Karpas-422 (cell line): ENCODE results near the gene UQCRC1. TPM values are rescaled to one million over a fixed set of nuclear protein-coding genes. Genes with fewer than 3 reads are reported as not detected.

Source experiments
- DNase-seq: peaks from one replicate; pipeline ENCODE4 v3.0.0-alpha.2; 2015
- H2AFZ ChIP-seq: fragments of 200-600 bp; sonication (generic); 2 replicates; pipeline ENCODE4 v1.6.1; 2014; ENCODE audit warnings: antibody characterized with exemption, low read length, mixed read lengths
- H3K27ac ChIP-seq: fragments of 200-600 bp; sonication (generic); 2 replicates; pipeline ENCODE4 v1.5.1; 2014; ENCODE audit warnings: mild to moderate bottlenecking, low read length, moderate library complexity
- H3K27me3 ChIP-seq: fragments of 200-600 bp; sonication (generic); 2 replicates; pipeline ENCODE4 v1.6.1; 2014; ENCODE audit warnings: low read length, mixed read lengths
- H3K36me3 ChIP-seq: fragments of 200-600 bp; sonication (generic); 2 replicates; pipeline ENCODE4 v1.6.1; 2014; ENCODE audit warnings: low read length, mixed read lengths; ENCODE audit not compliant: insufficient read depth
- H3K4me1 ChIP-seq: fragments of 200-600 bp; sonication (generic); 2 replicates; pipeline ENCODE4 v1.6.1; 2014; ENCODE audit warnings: mild to moderate bottlenecking, low read length, mixed read lengths
- H3K4me2 ChIP-seq: fragments of 200-600 bp; sonication (generic); 2 replicates; pipeline ENCODE4 v1.6.1; 2014; ENCODE audit warnings: low read length, low read depth, mild to moderate bottlenecking; ENCODE audit not compliant: poor library complexity, severe bottlenecking
- H3K4me3 ChIP-seq: fragments of 200-600 bp; sonication (generic); 2 replicates; pipeline ENCODE4 v1.5.1; 2014; ENCODE audit warnings: mild to moderate bottlenecking, antibody characterized with exemption, low read length, mixed read lengths
- H3K79me2 ChIP-seq: fragments of 200-600 bp; sonication (generic); 2 replicates; pipeline ENCODE4 v1.6.1; 2014; ENCODE audit warnings: mild to moderate bottlenecking, low read length, mixed read lengths
- H3K9ac ChIP-seq: fragments of 200-600 bp; sonication (generic); 2 replicates; pipeline ENCODE4 v1.6.0; 2014; ENCODE audit warnings: low read length
- H3K9me2 ChIP-seq: fragments of 200-600 bp; sonication (generic), shearing (Covaris generic); replicated peaks from 2 replicates; pipeline ENCODE4 v1.6.0; 2014; ENCODE audit warnings: mild to moderate bottlenecking, low read length, moderate library complexity; ENCODE audit not compliant: insufficient read depth
- H3K9me3 ChIP-seq: fragments of 300-700, 200-600 bp; sonication (generic); 2 replicates; pipeline ENCODE4 v1.6.1; 2014; ENCODE audit warnings: low read length, mixed read lengths
- H4K20me1 ChIP-seq: fragments of 200-600 bp; sonication (generic); 2 replicates; pipeline ENCODE4 v1.6.1; 2014; ENCODE audit warnings: mild to moderate bottlenecking, antibody characterized with exemption, low read length, low read depth; ENCODE audit not compliant: insufficient read depth
- total RNA-seq: library from RNA; depleted of rRNA; stranded (reverse); fragments of >200 nt; shearing (Covaris generic); gene quantifications from 2 replicates; pipeline ENCODE4 v1.2.3, GENCODE V29; 2014; ENCODE audit warnings: low replicate concordance

UQCRC1 gene
- total RNA-seq, 1 experiment from 2014 or later = 80.3 TPM

DNA sequence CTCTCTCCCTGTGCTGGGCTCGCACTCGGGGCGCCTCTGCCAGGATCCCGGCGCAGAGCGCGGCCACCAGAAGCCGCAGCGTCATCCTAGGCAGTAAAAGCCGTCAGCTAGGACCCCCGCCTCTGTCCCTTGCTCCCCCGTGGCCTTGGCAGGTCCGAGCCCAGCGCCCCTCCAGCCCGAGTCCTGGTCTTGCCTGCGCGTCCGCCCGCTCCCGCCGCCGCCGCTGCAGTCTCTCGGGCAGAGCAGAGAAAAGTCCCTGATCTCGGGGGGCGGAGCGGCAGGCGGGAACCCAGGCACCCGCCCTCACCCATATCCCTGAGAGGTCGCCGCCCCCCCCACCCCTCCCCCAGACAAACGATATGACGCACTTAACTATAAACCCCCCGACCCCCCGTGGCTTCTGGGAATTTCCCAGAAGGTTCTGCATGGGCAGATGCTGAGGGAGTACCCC, 14.3 kb downstream of the UQCRC1 start, which contains the start of gene COL7A1:
COL7A1 (minus strand) TSS at position 255 of the 451 bp plus-strand sequence; CDS start at position 85, 170 bp downstream.
- DNase-seq = no peak
- H2AFZ ChIP-seq = no peak within 1 kb of the TSS

DNA sequence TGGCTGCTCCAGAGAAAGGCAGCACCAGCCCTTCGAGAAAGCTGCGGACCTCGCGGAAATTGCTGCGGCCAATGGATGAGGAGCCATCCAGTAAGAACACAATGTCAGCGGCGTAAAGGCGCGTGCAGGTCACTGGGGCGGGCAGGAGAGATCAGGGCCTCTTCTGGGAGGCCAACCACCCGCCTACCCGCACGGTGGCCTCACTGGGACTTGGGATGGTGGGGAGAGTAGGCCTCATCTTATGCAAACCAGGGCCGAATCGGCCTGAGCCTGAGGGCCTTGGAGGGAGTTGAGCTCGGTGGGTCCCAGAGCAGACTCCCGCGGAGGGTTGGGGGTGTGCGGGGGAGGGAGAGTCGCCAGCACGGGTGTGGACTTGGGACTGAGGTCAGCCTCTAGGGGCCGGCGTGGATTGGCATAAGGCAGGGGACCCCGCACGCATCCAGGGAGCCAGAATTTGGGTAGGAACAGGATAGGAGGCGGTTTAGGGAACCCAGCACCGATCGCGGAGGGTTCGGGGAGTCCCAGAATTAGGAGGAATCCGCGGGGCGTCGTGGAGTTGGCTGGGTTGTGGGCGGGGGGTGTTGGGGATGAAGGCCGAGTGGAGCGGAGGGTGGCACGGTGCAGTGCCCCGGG, 14.9 kb downstream of the UQCRC1 start:
- Histone ChIP-seq H3K4me1 (no peaks in the 10 kb centered on the region), H3K9me2 (no peaks in the 10 kb centered on the region), H2AFZ (no peak overlapping the region), H3K9ac (no peak overlapping the region), H3K36me3 (no peaks in the 10 kb centered on the region), H3K79me2 (no peaks in the 10 kb centered on the region), H3K27me3 (no peaks in the 10 kb centered on the region), H3K27ac (no peak overlapping the region), H4K20me1 (no peaks in the 10 kb centered on the region), H3K4me3 (no peak overlapping the region), H3K9me3 (no peaks in the 10 kb centered on the region), H3K4me2 (no peak overlapping the region)
- DNase-seq = no peak

More for the DNA sequence above, 14.3 kb downstream of the UQCRC1 start, which contains the start of gene COL7A1:
- Histone ChIP-seq H3K36me3 (no peaks in the 10 kb centered on the region), H3K27ac (no peak within 1 kb of the TSS), H3K4me3 (no peak within 1 kb of the TSS), H3K9ac (no peak within 1 kb of the TSS), H3K9me2 (no peaks in the 10 kb centered on the region), H3K4me2 (no peak within 1 kb of the TSS), H3K9me3 (no peaks in the 10 kb centered on the region), H4K20me1 (no peaks in the 10 kb centered on the region), H3K27me3 (no peaks in the 10 kb centered on the region), H3K4me1 (no peaks in the 10 kb centered on the region), H3K79me2 (no peaks in the 10 kb centered on the region)

DNA sequence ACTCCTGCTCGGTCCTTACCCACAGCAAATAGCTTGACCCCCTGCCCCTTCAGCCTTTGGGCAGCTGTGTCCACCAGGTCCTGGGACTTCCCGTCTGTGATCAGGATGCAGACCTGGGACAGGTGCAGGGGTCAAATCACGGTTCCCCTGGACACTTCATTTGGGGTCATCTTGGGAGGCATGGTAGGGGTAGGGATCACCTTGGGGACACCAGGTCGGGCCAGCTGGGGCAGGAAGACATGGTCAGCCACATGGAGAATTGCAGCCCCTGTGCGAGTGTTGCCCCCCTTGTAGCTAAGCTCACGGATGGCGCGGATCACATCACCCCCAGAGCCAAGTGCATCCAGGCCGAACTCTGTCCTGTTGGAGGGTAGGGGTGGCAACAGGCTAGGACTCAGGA, 16.1 kb downstream of the UQCRC1 start:
- no peak overlapping the region for H2AFZ ChIP-seq
- no peak for DNase-seq
- H3K4me2 ChIP-seq = no peak overlapping the region
- H3K79me2 ChIP-seq = no peaks in the 10 kb centered on the region
- no peaks in the 10 kb centered on the region for H3K27me3 ChIP-seq
- H3K9me2 ChIP-seq = no peaks in the 10 kb centered on the region
- no peak overlapping the region for H3K4me3 ChIP-seq
- H3K9ac ChIP-seq = no peak overlapping the region
- H3K4me1 ChIP-seq = no peaks in the 10 kb centered on the region
- no peaks in the 10 kb centered on the region for H4K20me1 ChIP-seq
- H3K27ac ChIP-seq = no peak overlapping the region
- no peaks in the 10 kb centered on the region for H3K9me3 ChIP-seq
- H3K36me3 ChIP-seq = no peaks in the 10 kb centered on the region

DNA sequence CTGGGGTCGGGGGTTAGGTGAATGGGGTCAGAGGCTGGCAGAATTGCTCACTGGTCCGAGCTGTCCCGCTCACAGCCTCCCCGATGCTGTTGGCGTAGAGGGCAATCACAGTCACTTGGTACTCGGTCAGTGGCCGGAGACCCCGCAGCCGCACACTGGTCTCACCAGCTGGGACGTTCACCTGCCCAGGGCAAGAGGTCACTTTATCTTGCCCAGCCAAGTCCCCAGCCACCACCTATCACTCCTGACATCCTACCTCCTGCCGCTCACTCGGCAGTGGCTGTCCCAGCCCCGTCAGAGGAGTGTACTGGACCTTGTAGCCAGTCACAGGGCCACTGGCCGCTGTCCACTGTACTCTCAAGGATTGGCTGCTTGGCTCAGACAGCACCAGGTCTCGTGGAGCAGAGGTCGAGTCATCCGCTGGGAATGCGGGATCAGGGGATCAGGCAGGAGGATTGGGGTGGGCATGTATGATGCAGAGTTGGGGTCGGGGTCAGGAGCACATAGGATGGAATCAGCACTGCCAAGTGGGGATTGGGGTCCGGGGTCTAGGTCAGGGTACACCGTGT, 16.8 kb downstream of the UQCRC1 start:
- no peaks in the 10 kb centered on the region for H3K9me3 ChIP-seq
- no peak overlapping the region for H3K9ac ChIP-seq
- H2AFZ ChIP-seq = no peak overlapping the region

DNA sequence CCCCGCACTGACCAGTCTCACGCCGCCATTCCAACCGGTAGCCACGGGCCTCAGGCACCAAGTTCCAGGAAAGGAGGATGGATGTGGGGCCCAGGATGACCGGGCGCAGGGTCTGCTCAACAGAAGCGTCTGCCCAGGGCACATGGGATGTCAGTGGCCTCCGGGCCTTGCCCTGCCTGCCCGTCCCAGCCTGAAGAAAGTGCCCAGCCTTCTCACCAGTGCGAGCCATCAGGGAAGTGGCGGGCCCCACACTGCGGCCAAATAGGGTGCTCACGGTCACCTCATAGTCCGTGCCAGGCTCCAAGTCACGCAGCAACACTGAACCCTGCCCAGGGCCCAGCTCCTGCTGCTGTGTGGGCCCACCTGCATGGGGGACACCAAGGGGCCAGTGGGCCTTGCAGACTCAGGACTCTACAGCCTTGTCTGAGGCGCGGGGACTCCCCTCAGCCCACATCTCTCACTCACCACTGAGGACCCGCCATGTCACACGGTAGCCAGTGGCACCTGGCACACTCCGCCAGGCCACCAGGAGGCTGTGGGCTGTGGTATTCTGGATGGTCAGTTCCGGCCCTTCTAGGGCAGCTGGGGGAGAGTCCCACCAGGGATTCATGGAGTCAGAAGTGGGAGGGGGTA, 17.4 kb downstream of the UQCRC1 start:
- no peaks in the 10 kb centered on the region for H3K79me2 ChIP-seq
- no peak overlapping the region for H2AFZ ChIP-seq
- no peaks in the 10 kb centered on the region for H3K9me3 ChIP-seq
- no peak overlapping the region for H3K4me2 ChIP-seq
- H3K4me3 ChIP-seq = no peak overlapping the region
- no peak overlapping the region for H3K27ac ChIP-seq
- no peaks in the 10 kb centered on the region for H3K36me3 ChIP-seq
- H3K4me1 ChIP-seq = no peaks in the 10 kb centered on the region
- H3K9me2 ChIP-seq = no peaks in the 10 kb centered on the region
- no peaks in the 10 kb centered on the region for H3K27me3 ChIP-seq
- H3K9ac ChIP-seq = no peak overlapping the region
- H4K20me1 ChIP-seq = no peaks in the 10 kb centered on the region
- DNase-seq = no peak

More for the DNA sequence above, 16.8 kb downstream of the UQCRC1 start:
- H3K27me3 ChIP-seq = no peaks in the 10 kb centered on the region
- H4K20me1 ChIP-seq = no peaks in the 10 kb centered on the region
- H3K4me2 ChIP-seq = no peak overlapping the region
- no peak for DNase-seq
- H3K4me3 ChIP-seq = no peak overlapping the region
- no peaks in the 10 kb centered on the region for H3K9me2 ChIP-seq
- no peaks in the 10 kb centered on the region for H3K79me2 ChIP-seq
- no peaks in the 10 kb centered on the region for H3K4me1 ChIP-seq
- no peak overlapping the region for H3K27ac ChIP-seq
- H3K36me3 ChIP-seq = no peaks in the 10 kb centered on the region

DNA sequence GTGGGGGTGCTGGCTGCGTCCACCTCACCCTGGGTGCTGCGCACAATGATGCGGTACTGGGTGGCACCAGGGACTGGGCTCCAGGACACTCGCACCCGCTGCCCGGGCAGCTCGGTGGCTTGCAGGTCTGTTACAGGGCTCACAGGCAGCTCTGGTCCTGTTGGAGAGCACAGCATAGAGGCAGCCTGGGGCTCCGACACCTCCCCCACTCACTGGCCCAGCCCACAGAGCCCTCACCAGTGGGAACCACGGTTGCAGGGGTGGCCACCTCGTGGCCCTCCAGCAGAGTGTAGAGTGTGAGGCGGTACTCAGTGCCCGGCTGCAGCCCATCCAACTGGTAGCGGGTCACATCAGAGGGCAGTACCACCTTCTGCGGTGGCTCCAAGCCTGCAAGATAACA, 18.0 kb downstream of the UQCRC1 start:
- Histone ChIP-seq H3K36me3 (no peaks in the 10 kb centered on the region), H3K27ac (no peak overlapping the region), H3K4me3 (no peak overlapping the region), H3K9ac (no peak overlapping the region), H3K4me2 (no peak overlapping the region), H3K9me3 (no peaks in the 10 kb centered on the region), H4K20me1 (no peaks in the 10 kb centered on the region), H3K4me1 (no peaks in the 10 kb centered on the region), H3K9me2 (no peaks in the 10 kb centered on the region), H3K79me2 (no peaks in the 10 kb centered on the region), H2AFZ (no peak overlapping the region), H3K27me3 (no peaks in the 10 kb centered on the region)
- DNase-seq = no peak

DNA sequence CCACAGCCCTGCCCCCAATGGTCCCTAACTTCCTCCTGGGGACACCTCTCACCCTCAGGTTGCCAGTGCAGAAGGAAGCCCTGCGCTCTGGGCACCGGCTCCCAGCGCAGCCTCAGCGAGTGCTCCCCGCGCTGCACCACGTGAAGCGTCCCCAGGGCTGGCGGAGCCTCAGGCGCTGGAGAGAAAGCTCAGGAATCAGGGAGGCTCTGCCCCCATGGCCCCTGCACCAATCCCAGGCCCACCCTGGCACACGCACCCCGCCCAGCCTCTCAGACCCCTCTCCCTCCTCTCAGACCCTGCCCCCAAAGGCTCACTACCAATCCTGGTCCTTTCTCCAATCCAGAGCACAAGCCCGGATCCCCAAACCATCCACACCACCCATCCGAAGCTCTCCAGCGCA, 21.2 kb downstream of the UQCRC1 start:
- DNase-seq = no peak
- Histone ChIP-seq H3K36me3 (no peaks in the 10 kb centered on the region), H3K4me2 (no peak overlapping the region), H3K4me3 (no peak overlapping the region), H3K27me3 (no peaks in the 10 kb centered on the region), H3K79me2 (no peaks in the 10 kb centered on the region), H2AFZ (no peak overlapping the region), H3K9ac (no peak overlapping the region), H4K20me1 (no peaks in the 10 kb centered on the region), H3K27ac (no peak overlapping the region), H3K9me3 (no peaks in the 10 kb centered on the region), H3K9me2 (no peaks in the 10 kb centered on the region), H3K4me1 (no peaks in the 10 kb centered on the region)

DNA sequence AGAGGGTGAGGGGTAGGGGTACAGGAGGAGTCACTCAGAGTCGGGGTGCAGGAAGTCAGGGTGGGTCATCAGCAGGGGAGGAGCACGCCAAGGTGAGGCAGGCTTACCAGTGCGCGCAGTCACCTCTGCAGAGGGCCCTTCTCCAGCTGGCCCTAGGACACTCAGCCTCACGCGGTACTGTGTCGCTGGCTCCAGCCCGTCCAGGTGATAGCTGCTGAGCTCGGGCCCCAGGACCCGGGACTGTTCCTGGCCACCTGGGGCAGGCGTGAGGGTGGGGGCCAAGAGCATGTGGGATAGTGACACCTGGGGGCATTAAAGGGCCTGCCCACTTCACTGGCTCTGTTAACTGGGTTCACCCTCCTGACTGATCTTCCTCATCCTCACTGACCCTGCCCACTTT, 21.8 kb downstream of the UQCRC1 start:
- Histone ChIP-seq H3K4me3 (no peak overlapping the region), H3K9me2 (no peaks in the 10 kb centered on the region), H3K4me2 (no peak overlapping the region), H3K79me2 (no peaks in the 10 kb centered on the region), H3K36me3 (no peaks in the 10 kb centered on the region), H4K20me1 (no peaks in the 10 kb centered on the region), H3K9ac (no peak overlapping the region), H3K9me3 (no peaks in the 10 kb centered on the region), H2AFZ (no peak overlapping the region), H3K27me3 (no peaks in the 10 kb centered on the region), H3K4me1 (no peaks in the 10 kb centered on the region), H3K27ac (no peak overlapping the region)
- DNase-seq = no peak
